ENCODE data around the gene RAP1GAP2.

RAP1GAP2 gene

DNA sequence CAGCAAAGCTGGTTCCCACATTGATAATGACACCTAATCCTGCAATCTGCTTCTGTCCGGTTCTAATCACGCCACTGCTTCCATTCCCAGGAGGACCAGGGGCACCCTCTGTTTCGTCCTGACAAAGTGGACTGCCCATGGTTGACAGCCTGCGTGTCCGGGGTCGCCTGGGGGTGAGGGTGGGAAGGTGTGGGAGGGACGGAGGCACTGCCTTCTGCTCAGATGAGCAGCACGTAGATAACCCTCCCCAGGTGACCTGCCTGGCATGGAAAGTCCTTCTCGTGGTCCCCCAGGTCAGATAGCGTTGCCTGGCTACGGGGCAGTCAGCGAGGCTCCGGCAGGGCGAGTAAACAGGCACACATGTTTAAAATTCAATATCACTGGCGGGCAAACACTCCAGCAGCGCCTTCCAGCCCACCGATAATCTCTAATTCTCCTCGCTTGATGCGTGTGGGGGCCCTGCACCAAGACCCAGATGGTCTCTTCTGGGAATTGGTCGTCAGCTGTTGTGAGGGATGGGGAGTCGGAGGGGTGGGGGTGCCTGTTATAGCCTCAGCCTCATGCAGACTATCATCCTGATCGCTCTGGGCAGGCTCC is 132.2 kb downstream of the RAP1GAP2 start:
- H3K27ac ChIP-seq (ENCODE audit: low read length), result no peak overlapping the region
- H3K36me3 ChIP-seq (replicated peaks; ENCODE audit: insufficient read depth, low read length), result no peaks in the 10 kb centered on the region

DNA sequence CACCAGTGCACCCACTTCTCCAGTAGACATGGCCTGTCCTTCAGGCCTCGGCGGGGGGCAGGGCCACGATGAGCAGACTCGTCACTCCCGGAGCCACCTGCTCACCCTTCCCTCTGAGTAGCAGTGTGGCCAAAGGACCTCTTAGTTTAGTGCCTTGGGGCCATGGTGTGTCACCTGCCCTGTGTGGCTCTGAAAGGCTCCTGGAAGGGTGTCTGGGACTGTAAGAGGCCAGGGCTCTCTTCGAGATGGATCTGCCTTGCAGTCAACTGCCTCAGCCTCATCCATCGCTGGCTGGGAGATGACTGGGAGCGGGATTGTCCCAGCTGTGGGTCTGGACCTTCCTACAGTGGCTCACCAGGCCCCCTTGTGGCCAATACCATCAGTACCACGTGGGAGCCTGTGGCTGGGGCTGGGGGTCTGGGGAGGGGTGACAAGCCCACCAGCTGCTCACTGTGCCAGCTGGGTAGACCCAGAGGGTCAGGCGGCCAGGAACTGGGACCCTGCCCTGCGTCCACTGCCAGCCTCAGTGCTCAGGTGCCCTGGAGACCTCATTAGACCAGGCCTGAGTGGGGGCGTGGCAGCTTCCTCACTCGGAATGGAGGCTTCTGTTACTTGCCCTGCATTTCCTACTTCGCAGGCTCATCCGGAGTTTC is 133.8 kb downstream of the RAP1GAP2 start:
- Histone ChIP-seq H3K9ac (ENCODE audit: low read length) (no peak overlapping the region), H3K4me2 (ENCODE audit: low read depth, low read length) (no peak overlapping the region), H3K4me3 (ENCODE audit: low read length) (no peak overlapping the region), H3K79me2 (ENCODE audit: low read length) (no peaks in the 10 kb centered on the region), H3K9me3 (replicated peaks; ENCODE audit: insufficient read depth, low read length) (no peaks in the 10 kb centered on the region), H4K20me1 (ENCODE audit: insufficient read depth, low read length) (no peaks in the 10 kb centered on the region), H3K27me3 (replicated peaks; ENCODE audit: insufficient read depth, low read length) (peaks cover 48% of the 10 kb centered on the region), H3K4me1 (ENCODE audit: low read length) (no peaks in the 10 kb centered on the region), H2AFZ (ENCODE audit: low read length) (no peak overlapping the region), H3K9me2 (replicated peaks; ENCODE audit: insufficient read depth, low read length) (no peaks in the 10 kb centered on the region), H3F3A (ENCODE audit: insufficient read depth, low read length) (no peaks in the 10 kb centered on the region), H3K36me3 (replicated peaks; ENCODE audit: insufficient read depth, low read length) (no peaks in the 10 kb centered on the region), H3K27ac (ENCODE audit: low read length) (no peak overlapping the region)
- DNase-seq, result no peak
- TF ChIP-seq EZH2 (optimal IDR thresholded peaks at IDR 0.05; ENCODE audit: low read depth, low read length) (no peak), EZH2phosphoT487 (IDR thresholded peaks at IDR 0.05; ENCODE audit: low read length) (no peak)
- TF ChIP-seq, protein P1, sequence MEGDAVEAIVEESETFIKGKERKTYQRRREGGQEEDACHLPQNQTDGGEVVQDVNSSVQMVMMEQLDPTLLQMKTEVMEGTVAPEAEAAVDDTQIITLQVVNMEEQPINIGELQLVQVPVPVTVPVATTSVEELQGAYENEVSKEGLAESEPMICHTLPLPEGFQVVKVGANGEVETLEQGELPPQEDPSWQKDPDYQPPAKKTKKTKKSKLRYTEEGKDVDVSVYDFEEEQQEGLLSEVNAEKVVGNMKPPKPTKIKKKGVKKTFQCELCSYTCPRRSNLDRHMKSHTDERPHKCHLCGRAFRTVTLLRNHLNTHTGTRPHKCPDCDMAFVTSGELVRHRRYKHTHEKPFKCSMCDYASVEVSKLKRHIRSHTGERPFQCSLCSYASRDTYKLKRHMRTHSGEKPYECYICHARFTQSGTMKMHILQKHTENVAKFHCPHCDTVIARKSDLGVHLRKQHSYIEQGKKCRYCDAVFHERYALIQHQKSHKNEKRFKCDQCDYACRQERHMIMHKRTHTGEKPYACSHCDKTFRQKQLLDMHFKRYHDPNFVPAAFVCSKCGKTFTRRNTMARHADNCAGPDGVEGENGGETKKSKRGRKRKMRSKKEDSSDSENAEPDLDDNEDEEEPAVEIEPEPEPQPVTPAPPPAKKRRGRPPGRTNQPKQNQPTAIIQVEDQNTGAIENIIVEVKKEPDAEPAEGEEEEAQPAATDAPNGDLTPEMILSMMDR (IDR thresholded peaks at IDR 0.05; ENCODE audit: low read length), result peak; percentile 79

More for the DNA sequence above, 132.2 kb downstream of the RAP1GAP2 start:
- DNase-seq, result no peak
- H3F3A ChIP-seq (ENCODE audit: insufficient read depth, low read length), result no peaks in the 10 kb centered on the region
- no peaks in the 10 kb centered on the region for H3K79me2 ChIP-seq (ENCODE audit: low read length)
- no peaks in the 10 kb centered on the region for H4K20me1 ChIP-seq (ENCODE audit: insufficient read depth, low read length)
- no peak overlapping the region for H3K9ac ChIP-seq (ENCODE audit: low read length)
- TF ChIP-seq, protein P1 (IDR thresholded peaks at IDR 0.05; ENCODE audit: low read length), result no peak
- TF ChIP-seq EZH2 (optimal IDR thresholded peaks at IDR 0.05; ENCODE audit: low read depth, low read length) (no peak), EZH2phosphoT487 (IDR thresholded peaks at IDR 0.05; ENCODE audit: low read length) (no peak)
- H3K4me1 ChIP-seq (ENCODE audit: low read length), result no peaks in the 10 kb centered on the region
- H3K9me2 ChIP-seq (replicated peaks; ENCODE audit: insufficient read depth, low read length), result no peaks in the 10 kb centered on the region
- H3K27me3 ChIP-seq (replicated peaks; ENCODE audit: insufficient read depth, low read length), result peaks cover 49% of the 10 kb centered on the region
- no peak overlapping the region for H3K4me2 ChIP-seq (ENCODE audit: low read depth, low read length)
- no peak overlapping the region for H2AFZ ChIP-seq (ENCODE audit: low read length)
- no peaks in the 10 kb centered on the region for H3K9me3 ChIP-seq (replicated peaks; ENCODE audit: insufficient read depth, low read length)
- H3K4me3 ChIP-seq (ENCODE audit: low read length), result no peak overlapping the region

DNA sequence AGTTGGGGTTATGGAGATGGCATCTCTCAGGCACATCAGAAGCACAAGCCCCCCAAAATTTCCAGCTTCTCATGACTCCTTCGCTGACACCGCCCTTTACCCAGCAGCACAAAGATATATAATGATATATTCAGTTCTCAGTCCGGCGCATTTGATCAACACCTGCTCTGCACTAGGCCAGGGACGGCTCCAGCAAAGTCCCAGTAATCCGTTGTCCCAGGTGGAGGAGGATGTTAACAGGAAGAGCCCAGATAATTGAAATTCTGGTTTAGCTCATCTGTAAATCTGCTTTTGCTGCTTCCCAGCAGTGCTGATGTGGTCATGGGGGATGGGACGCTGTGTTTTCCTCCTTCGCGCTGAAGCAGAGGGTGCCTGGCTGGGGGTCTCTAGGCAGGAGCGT is 135.6 kb downstream of the RAP1GAP2 start:
- no peaks in the 10 kb centered on the region for H3K36me3 ChIP-seq (replicated peaks; ENCODE audit: insufficient read depth, low read length)
- H3K27me3 ChIP-seq (replicated peaks; ENCODE audit: insufficient read depth, low read length), result peaks cover 48% of the 10 kb centered on the region
- no peak overlapping the region for H3K27ac ChIP-seq (ENCODE audit: low read length)
- no peaks in the 10 kb centered on the region for H3F3A ChIP-seq (ENCODE audit: insufficient read depth, low read length)
- H3K4me1 ChIP-seq (ENCODE audit: low read length), result no peaks in the 10 kb centered on the region
- no peak overlapping the region for H3K4me2 ChIP-seq (ENCODE audit: low read depth, low read length)
- H3K9me2 ChIP-seq (replicated peaks; ENCODE audit: insufficient read depth, low read length), result no peaks in the 10 kb centered on the region
- H3K9ac ChIP-seq (ENCODE audit: low read length), result no peak overlapping the region
- H4K20me1 ChIP-seq (ENCODE audit: insufficient read depth, low read length), result no peaks in the 10 kb centered on the region
- H2AFZ ChIP-seq (ENCODE audit: low read length), result no peak overlapping the region
- H3K79me2 ChIP-seq (ENCODE audit: low read length), result no peaks in the 10 kb centered on the region
- no peak for DNase-seq
- H3K9me3 ChIP-seq (replicated peaks; ENCODE audit: insufficient read depth, low read length), result no peaks in the 10 kb centered on the region
- H3K4me3 ChIP-seq (ENCODE audit: low read length), result no peak overlapping the region
- no peak for TF ChIP-seq EZH2 (optimal IDR thresholded peaks at IDR 0.05; ENCODE audit: low read depth, low read length)
- TF ChIP-seq EZH2phosphoT487 (IDR thresholded peaks at IDR 0.05; ENCODE audit: low read length), result no peak
- TF ChIP-seq, protein P1 (IDR thresholded peaks at IDR 0.05; ENCODE audit: low read length), result no peak

Measured in MM.1S (cell line).